PFSK-1 (cell line): ENCODE data around the gene TLR5. TPM values are rescaled to one million over a fixed set of nuclear protein-coding genes. Genes with fewer than 3 reads are reported as not detected.

Experiments used
- FOXP2 ChIP-seq: optimal IDR thresholded peaks from 2 replicates; pipeline ENCODE3; 2011; ENCODE audit warnings: borderline replicate concordance, control low read depth, inconsistent platforms; ENCODE audit not compliant: insufficient read depth; ENCODE audit errors: extremely low read length, extremely low read depth
- POLR2AphosphoS5 ChIP-seq: IDR thresholded peaks from 2 replicates; pipeline ENCODE4 v1.6.1; 2012; ENCODE audit warnings: low read depth, mild to moderate bottlenecking, control low read depth, low read length, moderate library complexity
- REST ChIP-seq, 2 experiments: IDR thresholded peaks; 2 replicates each; pipeline versions ENCODE4 v1.6.1 to v1.8.0; 2011 to 2012; ENCODE audit warnings: low read depth in 2 of 2, low read length in 2 of 2, control low read depth in 1 of 2, inconsistent platforms in 1 of 2, mild to moderate bottlenecking in 1 of 2, moderate library complexity in 1 of 2; ENCODE audit not compliant: insufficient read depth in 1 of 2
- SIN3A ChIP-seq: IDR thresholded peaks from 2 replicates; pipeline ENCODE4 v1.6.1; 2012; ENCODE audit warnings: mild to moderate bottlenecking, low read length, moderate library complexity, borderline replicate concordance; ENCODE audit not compliant: insufficient read depth
- TAF1 ChIP-seq: IDR thresholded peaks from 2 replicates; pipeline ENCODE4 v1.6.1; 2012; ENCODE audit warnings: low read length, control low read depth, borderline replicate concordance; ENCODE audit not compliant: insufficient read depth
- polyA plus RNA-seq: library from polyadenylated mRNA; unstranded; fragments of >200 nt; gene quantifications from one replicate; pipeline ENCODE4 v1.2.1, GENCODE V29; 2012; ENCODE audit warnings: low read depth, missing spikeins; ENCODE audit not compliant: insufficient read length

The TLR5 gene, protein sequence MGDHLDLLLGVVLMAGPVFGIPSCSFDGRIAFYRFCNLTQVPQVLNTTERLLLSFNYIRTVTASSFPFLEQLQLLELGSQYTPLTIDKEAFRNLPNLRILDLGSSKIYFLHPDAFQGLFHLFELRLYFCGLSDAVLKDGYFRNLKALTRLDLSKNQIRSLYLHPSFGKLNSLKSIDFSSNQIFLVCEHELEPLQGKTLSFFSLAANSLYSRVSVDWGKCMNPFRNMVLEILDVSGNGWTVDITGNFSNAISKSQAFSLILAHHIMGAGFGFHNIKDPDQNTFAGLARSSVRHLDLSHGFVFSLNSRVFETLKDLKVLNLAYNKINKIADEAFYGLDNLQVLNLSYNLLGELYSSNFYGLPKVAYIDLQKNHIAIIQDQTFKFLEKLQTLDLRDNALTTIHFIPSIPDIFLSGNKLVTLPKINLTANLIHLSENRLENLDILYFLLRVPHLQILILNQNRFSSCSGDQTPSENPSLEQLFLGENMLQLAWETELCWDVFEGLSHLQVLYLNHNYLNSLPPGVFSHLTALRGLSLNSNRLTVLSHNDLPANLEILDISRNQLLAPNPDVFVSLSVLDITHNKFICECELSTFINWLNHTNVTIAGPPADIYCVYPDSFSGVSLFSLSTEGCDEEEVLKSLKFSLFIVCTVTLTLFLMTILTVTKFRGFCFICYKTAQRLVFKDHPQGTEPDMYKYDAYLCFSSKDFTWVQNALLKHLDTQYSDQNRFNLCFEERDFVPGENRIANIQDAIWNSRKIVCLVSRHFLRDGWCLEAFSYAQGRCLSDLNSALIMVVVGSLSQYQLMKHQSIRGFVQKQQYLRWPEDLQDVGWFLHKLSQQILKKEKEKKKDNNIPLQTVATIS
- polyA plus RNA-seq = not detected

DNA sequence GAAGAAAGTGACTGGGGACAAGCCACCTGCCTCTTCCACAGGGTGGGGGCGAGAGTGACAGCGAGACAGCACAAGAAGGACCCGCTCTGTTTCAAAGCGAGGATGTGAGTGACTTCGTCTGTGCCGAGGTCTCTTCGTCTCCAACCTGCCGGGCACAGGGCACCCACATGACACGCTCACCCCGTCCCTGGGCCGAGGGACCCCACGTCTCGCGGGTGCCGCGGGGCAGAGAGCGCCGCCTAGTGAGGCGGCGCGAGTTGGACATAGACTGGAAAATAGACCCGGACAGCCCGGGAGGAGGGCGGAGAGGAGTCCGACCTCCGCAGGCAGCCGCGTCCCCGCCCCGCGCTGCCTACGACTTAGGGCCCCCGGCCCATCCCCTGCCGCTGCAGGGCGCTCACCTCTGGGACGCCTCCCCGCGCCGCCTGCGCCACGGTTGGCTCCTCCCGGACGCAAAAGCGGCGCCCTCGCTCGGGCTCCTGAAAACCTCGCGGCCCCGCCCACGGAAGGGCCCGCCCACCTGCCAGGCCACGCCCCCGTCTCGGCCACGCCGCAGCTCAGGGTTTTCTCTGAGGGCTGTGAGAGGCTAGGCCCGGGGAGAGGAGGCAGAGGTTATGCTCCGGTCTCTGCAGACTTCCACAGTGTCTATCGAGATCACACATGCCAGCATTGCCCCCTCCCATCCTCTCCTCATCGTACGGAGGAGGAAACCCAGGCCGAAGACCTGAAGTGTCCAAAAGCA lies at the start of gene TLR5:
Gene TLR5, minus strand, starts transcription at position 454 of the 742 bp plus-strand sequence. CDS start 30,217 bp downstream, outside the sequence.
- TF ChIP-seq SIN3A (no peak), TAF1 (no peak), POLR2AphosphoS5 (no peak), REST (IDR thresholded peaks at IDR 0.05; ENCODE audit: insufficient read depth in 1 of 2, low read depth in 2 of 2, low read length in 2 of 2) (no peak), FOXP2 (no peak)

- TF ChIP-seq FOXP2 (no peak), POLR2AphosphoS5 (no peak), SIN3A (no peak), TAF1 (no peak), REST (IDR thresholded peaks at IDR 0.05; ENCODE audit: insufficient read depth in 1 of 2, low read depth in 2 of 2, low read length in 2 of 2) (no peak)
These were observed 47.1 kb upstream of the TLR5 start for GRCh38 chr1:223189903-223190724.

- TF ChIP-seq TAF1 = no peak
- TF ChIP-seq POLR2AphosphoS5 = no peak
- TF ChIP-seq FOXP2 = no peak
- no peak for TF ChIP-seq SIN3A
- TF ChIP-seq REST (IDR thresholded peaks at IDR 0.05; ENCODE audit: insufficient read depth in 1 of 2, low read depth in 2 of 2, low read length in 2 of 2) = no peak
These were observed 46.5 kb upstream of the TLR5 start for GRCh38 chr1:223189525-223189902.

DNA sequence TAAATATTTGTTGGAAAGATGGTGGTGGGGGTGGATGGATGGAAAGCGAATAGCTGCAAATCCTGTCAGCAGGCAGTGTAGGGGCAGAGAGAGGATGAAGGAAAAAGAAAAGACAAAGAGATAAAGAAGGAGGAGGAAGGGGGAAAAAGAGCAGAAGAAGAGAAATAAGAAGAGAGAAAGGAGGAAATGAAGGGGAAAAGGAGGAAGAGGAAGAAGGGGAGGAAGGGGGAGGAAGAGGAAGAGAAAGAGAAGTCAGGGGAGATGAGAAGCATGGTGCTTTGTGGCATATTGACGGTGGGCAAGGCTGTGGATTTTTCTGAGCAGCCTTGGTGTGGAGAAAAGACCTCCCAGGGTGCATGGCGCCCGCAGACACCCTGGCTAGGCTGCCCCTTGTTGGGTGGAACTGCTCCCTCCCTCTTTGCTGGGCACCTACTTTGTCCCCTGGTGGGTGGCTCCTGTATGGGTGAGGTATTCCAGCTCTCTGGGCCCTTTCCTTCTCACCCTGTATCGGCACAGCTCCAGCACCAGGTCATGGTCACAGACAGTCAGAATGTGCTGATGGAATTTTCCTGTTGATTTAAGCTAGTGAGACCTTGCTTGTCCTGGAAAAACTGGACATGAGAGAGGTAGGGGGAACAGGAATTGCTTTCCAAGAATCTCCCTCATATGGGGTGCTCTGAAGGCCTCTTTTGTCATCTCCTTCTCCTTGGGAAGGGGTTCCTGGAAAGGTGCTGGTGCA lies 45.7 kb upstream of the TLR5 start:
- TF ChIP-seq TAF1 (no peak), FOXP2 (no peak), SIN3A (no peak), POLR2AphosphoS5 (no peak), REST (IDR thresholded peaks at IDR 0.05; ENCODE audit: insufficient read depth in 1 of 2, low read depth in 2 of 2, low read length in 2 of 2) (no peak)
